Posterior vena cava (tissue), 2 donors: Measurements from ENCODE around the gene CYP1B1. TPM values are rescaled to one million over a fixed set of nuclear protein-coding genes. Genes with fewer than 3 reads are reported as not detected.
"Not testable (repeated sequence)": the region's sequence is repeated elsewhere in the genome, so short reads cannot be mapped to it uniquely, and the experiment has no call there.

Source experiments
- DNase-seq: peaks from one replicate; pipeline ENCODE4 v3.0.0-alpha.2; 2020; ENCODE audit warnings: low spot score
- intact Hi-C, 2 donors: fragments of 100-400 bp; cut with DNase I; formaldehyde crosslinking; loops; one replicate each; pipeline versions ENCODE4 v1.14.1 to v1.14.2; 2022 to 2023
- long read RNA-seq, 2 donors: library from polyadenylated mRNA; unstranded; transcript quantifications; one replicate each; pipeline ENCODE4 v2.0.0, GENCODE V29; 2020 to 2021
- total RNA-seq, 2 donors: library from RNA; stranded (reverse); fragmentation: NEBNext Ultra II Directional; extraction: Animal tissue kit (Norgen Biotek cat#: 25700); gene quantifications; one replicate each; pipeline ENCODE4 v1.2.1, GENCODE V29; 2021
- donor health status: DM: yes; HTN: yes; CAD: no.
- donor health status: DM: yes; HTN: yes; CAD: no.

The CYP1B1 gene
- total RNA-seq, result 10 to 100 TPM; 49.8 to 90.9 TPM
- long read RNA-seq, donor 1, full-length matches to known transcripts, result 22 of 42 reads
- long read RNA-seq, donor 1, partial matches to known transcripts, result 9 of 42 reads
- long read RNA-seq, donor 1, other reads (novel, unspliced or antisense), result 11 of 42 reads
- long read RNA-seq, donor 2, full-length matches to known transcripts, result 284 of 351 reads
- long read RNA-seq, donor 2, partial matches to known transcripts, result 41 of 351 reads
- long read RNA-seq, donor 2, other reads (novel, unspliced or antisense), result 26 of 351 reads

GRCh38 chr2:38075507-38076151 lies at the start of gene CYP1B1:
CYP1B1 (minus strand) TSS chr2:38076151; CDS start chr2:38075388, 763 bp downstream.
- peak; percentile 86 for DNase-seq
- intact Hi-C loops, result loop anchor here in 1 of 2 donors (5.0 kb wide), 1 partner anchor 197 kb away; no protein-coding TSS in a partner anchor

GRCh38 chr2:38125007-38125406 lies 49.1 kb upstream of the CYP1B1 start:
- no peak for DNase-seq
- intact Hi-C loops, result no loop called here

DNA sequence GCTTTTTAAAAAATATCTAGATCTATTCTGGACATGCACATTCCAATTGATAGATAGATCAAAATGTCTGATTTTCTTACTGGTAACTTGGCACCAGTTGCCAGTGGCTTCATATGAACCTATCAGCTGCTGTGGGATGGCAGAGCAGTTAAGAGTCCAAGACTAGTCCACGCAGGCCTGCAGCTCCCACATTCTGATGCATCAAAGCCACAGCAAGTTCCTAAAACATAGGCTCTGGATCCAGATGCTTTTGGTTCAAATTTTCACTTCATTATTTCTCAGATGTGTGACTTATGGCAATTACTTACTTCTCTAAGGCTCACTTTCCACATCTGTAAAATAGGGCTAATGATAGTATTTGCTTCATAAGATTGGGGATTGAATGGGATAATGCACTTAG lies 48.0 kb upstream of the CYP1B1 start:
- DNase-seq, result no peak
- intact Hi-C loops, result no loop called here

DNA sequence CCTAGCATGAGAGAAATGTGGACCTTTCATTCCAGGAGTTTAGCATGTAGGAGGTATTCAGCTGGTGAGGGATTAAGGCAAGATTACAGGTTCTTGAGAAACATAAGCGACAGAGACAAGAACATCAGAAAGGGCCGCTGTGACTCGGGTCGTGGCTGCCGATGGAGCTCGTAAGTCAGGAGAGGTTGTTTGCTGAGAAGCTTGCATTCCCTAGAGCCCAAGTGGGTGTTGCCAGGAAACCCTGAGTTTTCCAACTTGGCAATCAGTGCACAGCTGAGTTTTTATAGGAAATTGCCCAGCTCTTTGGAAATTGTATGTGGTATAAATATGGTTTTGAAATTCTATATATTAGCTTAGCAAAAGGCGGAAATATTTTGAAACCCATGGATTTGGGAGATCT lies 46.4 kb upstream of the CYP1B1 start:
- intact Hi-C loops, result no loop called here
- DNase-seq, result no peak

DNA sequence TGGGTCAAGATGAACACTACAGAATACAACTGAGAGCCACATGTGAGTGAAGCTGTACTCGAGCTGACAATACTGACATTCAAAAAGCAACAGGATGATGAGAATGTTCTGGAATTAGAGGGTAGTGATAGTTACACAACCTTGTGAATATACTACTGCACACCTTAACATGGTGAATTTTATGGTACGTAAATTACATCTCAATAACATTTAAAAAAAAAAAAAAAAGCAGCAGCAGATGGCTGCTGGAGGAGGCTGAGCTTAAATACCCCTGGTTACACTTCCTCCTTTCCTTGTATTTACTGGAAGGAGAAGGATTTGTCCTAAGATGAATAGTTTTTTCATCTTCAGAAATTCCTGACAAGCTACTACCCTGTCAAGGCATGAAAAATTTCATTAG lies 45.5 kb upstream of the CYP1B1 start:
- intact Hi-C loops, result no loop called here
- no peak for DNase-seq

DNA sequence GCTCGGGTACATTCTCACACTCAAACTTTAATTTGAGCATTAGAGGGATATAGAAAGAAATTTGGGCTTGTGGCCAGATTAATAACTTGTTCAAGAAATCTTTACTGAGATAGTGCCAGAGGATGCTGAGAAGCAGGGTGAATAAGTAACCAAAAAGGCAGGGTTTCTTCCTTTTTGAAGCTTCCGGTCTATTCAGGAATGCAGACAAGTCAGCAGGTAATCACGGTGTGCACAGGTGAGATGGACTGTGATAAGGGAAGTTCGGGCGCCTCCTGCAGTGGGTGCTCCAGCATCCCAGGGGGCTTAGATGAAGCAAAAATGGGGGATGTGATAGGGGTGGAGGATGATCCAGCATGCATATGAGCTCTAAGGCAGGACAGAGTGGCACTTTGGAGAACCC lies 44.9 kb upstream of the CYP1B1 start:
- no peak for DNase-seq
- intact Hi-C loops, result no loop called here

GRCh38 chr2:38120264-38120592 lies 44.3 kb upstream of the CYP1B1 start:
- intact Hi-C loops, result no loop called here
- no peak for DNase-seq

DNA sequence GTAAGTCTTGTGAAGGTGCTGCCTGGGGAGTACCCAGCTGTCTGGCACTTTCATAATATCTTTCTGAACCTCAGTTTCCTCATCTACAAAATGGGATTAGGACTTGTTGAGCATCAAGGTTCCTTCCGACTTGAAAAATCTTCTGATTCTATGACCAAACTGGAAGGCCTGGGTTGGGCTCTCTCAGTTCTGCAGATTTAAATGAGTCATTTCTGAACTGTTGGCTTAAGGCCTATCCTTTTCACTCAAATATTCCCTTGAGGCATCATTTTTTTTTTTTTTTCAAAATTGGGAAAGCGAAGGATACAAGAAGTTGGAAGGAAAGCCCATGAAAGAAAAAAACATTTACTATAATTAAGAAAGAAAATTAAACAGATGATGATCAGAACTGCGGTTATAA lies 40.8 kb upstream of the CYP1B1 start:
- intact Hi-C loops, result no loop called here
- DNase-seq, result no peak

GRCh38 chr2:38115216-38116032 lies 39.5 kb upstream of the CYP1B1 start:
- peak; percentile 88 for DNase-seq
- intact Hi-C loops, result no loop called here

DNA sequence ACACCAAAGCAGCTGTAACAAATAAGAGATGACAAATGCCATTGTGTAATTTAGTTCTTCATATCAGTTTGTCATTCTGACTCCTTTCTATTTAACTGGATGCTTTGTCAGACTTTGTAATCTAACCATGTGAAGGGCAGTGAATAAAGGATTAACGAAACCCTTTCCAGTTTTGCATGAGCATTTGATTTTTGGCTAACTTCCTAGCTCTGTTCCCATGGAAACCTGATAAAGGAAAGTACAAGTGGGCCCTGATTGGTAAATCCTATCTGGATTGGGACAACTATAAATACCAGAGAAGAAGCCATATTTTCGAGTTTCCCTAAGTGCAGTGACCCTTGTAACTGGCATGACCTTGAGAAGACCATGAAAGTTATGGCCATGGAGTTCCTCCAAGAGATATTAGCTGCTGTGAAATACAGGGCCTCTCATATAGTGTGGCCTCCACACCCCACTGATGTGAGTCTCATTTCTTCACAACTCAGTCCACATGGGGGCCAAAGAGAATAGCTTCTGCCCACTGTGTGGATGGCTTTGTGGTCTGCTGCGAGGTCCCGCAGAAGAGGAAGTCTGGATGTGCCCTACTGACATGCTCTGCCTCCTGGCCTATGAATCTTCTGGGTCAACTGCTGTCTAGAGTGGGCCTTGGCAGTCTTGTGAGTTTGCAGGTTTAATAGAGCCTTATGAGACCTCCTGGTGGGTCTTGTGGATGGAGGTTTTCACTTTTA lies 38.2 kb upstream of the CYP1B1 start:
- intact Hi-C loops, result no loop called here
- no peak for DNase-seq

DNA sequence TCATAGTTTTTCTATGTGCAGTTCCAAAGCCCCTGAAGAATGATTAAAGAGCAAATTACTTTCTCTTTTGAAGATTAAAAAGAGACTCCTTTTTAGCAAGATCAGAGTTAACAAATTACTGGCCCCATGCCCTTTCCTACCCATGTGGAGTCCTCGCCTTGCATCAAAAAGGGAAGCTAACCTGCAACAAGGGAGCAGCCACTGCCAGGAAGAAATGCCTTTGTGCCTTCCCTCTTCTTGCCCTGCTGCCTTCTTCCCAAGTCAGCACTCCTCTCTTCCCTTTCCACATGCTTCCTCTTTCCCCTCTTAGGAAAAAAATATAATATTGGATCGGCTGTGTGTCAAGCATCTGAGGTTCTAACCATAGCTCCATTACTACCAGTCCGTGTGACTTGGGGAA lies 37.1 kb upstream of the CYP1B1 start:
- no peak for DNase-seq
- intact Hi-C loops, result no loop called here

DNA sequence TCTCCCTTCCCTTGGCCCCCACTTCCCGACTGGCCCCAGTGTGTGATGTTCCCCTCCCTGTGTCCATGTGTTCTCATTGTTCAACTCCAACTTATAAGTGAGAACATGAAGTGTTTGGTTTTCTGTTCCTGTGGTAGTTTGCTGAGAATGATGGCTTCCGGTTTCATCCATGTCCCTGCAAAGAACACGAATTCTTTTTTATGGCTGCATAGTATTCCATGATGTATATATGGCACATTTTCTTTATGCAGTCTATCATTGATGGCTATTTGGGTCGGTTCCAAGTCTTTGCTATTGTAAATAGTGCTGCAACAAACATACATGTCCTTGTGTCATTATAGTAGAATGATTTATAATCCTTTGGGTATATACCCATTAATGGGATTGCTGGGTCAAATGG lies 35.4 kb upstream of the CYP1B1 start:
- intact Hi-C loops, DNase-seq: not testable (repeated sequence)

GRCh38 chr2:38109732-38110181 lies 33.8 kb upstream of the CYP1B1 start:
- intact Hi-C loops, result no loop called here
- no peak for DNase-seq

GRCh38 chr2:38108907-38109731 lies 33.2 kb upstream of the CYP1B1 start:
- intact Hi-C loops, result no loop called here
- DNase-seq, result no peak

GRCh38 chr2:38107738-38108410 lies 31.9 kb upstream of the CYP1B1 start:
- DNase-seq, result no peak
- intact Hi-C loops, result no loop called here

- intact Hi-C loops, result no loop called here
- DNase-seq, result no peak
These were observed 30.6 kb upstream of the CYP1B1 start for GRCh38 chr2:38106405-38107094.

DNA sequence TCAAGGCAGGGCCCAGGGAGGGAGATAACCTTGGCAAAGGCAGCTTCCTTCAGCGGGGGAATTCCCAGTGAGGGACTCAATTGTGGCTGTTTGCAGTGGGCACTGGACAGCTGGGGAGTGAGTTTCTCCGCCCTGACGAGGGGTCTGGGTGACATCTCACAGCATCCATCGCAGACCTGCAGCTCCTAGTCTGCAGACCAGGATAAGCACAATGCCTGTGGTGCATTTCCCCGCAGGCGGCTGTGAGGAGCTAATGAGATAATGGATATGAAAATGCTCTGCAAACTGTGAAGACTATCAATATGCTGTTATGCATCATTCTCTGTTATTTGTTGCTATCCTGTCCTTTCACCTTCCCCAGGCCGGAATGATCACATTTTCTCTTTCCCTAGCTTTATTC lies 30.0 kb upstream of the CYP1B1 start:
- DNase-seq, result no peak

DNA sequence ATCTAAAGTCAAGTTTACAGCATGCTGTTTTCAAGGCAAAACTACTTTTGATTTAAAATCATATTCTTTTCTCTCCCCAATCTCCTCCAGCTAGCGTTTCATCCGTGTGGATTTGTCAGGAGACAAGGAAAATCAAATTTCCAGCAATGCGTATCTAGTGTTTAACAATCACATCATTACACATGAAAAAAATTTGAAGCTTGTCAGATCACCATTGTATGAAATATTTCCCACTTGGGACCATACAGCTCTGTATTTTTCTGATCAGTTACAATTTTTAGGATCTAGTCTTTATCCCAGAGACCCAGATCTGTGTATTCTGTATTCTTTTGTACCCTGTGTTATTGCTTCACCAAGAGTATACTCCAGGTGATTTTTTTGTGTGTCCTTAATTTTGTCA lies 28.6 kb upstream of the CYP1B1 start:
- DNase-seq, result no peak
- intact Hi-C loops, result no loop called here

More for the DNA sequence above, 30.0 kb upstream of the CYP1B1 start:
- intact Hi-C loops, result no loop called here
